ENCODE measurements around the gene SHC1.

The SHC1 gene

DNA sequence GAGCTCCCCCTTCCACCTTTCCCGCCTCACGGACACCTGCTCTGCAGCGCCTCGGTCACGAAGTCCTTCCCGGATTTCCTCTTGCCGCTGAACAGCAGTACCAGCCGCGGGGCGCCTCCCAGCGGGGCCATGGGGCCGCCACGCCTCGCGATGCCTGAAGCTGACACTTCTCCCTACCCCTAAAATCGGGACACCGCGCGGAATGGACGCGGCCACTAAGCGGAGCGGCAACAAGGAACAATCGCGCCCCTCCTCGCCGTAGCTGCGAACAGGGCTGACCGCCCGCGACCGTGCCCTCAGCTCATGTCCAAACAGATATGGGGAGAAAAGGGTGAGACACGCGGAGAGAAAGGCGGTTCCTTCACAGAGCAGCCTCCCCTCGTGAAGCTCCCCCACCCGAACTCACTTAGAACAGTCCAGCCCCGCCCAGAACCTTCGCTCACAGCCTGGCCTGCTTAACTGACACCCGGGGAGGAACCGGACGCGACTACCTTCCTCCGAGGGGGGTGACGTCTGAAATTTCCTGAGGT lies 33.9 kb downstream of the SHC1 start, which contains the start of gene PMVK (continued):
- TF ChIP-seq SP3 (tag by site-specific recombination; IDR thresholded peaks at IDR 0.05), result peak; percentile 87
- peak; percentile 76 for TF ChIP-seq WT1 (tag by site-specific recombination; IDR thresholded peaks at IDR 0.05)
- no peak for TF ChIP-seq ZNF211 (tag by site-specific recombination; IDR thresholded peaks at IDR 0.05; ENCODE audit: low read depth)
- peak; percentile 55; the same call in 1 of the 2 replicates for TF ChIP-seq ZFP37 (tag by site-specific recombination; IDR thresholded peaks at IDR 0.05)
- peak; percentile 57 for TF ChIP-seq SETDB1 (IDR thresholded peaks at IDR 0.05; ENCODE audit: insufficient read length, low read length)
- TF ChIP-seq ZNF24 (tag by site-specific recombination; IDR thresholded peaks at IDR 0.05), result peak; percentile 75
- TF ChIP-seq SALL2 (tag by site-specific recombination; IDR thresholded peaks at IDR 0.05; ENCODE audit: borderline replicate concordance), result no peak
- TF ChIP-seq, protein P1, sequence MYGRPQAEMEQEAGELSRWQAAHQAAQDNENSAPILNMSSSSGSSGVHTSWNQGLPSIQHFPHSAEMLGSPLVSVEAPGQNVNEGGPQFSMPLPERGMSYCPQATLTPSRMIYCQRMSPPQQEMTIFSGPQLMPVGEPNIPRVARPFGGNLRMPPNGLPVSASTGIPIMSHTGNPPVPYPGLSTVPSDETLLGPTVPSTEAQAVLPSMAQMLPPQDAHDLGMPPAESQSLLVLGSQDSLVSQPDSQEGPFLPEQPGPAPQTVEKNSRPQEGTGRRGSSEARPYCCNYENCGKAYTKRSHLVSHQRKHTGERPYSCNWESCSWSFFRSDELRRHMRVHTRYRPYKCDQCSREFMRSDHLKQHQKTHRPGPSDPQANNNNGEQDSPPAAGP (tag by site-specific recombination; IDR thresholded peaks at IDR 0.05), result 0 out of 2 replicates have a peak, but pooled peaks have one; percentile 76
- TF ChIP-seq KLF8 (tag by site-specific recombination; IDR thresholded peaks at IDR 0.05), result 0 out of 2 replicates have a peak, but pooled peaks have one; percentile 80
- TF ChIP-seq ZNF658 (tag by site-specific recombination; IDR thresholded peaks at IDR 0.05), result no peak
- TF ChIP-seq ZNF623 (tag by site-specific recombination; IDR thresholded peaks at IDR 0.05), result peak; percentile 20; the same call in 1 of the 2 replicates
- TF ChIP-seq GLIS2 (tag by site-specific recombination; IDR thresholded peaks at IDR 0.05), result peak; percentile 87
- TF ChIP-seq, protein P2, sequence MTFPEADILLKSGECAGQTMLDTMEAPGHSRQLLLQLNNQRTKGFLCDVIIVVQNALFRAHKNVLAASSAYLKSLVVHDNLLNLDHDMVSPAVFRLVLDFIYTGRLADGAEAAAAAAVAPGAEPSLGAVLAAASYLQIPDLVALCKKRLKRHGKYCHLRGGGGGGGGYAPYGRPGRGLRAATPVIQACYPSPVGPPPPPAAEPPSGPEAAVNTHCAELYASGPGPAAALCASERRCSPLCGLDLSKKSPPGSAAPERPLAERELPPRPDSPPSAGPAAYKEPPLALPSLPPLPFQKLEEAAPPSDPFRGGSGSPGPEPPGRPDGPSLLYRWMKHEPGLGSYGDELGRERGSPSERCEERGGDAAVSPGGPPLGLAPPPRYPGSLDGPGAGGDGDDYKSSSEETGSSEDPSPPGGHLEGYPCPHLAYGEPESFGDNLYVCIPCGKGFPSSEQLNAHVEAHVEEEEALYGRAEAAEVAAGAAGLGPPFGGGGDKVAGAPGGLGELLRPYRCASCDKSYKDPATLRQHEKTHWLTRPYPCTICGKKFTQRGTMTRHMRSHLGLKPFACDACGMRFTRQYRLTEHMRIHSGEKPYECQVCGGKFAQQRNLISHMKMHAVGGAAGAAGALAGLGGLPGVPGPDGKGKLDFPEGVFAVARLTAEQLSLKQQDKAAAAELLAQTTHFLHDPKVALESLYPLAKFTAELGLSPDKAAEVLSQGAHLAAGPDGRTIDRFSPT (tag by site-specific recombination; IDR thresholded peaks at IDR 0.05), result peak; percentile 48; the same call in 1 of the 2 replicates
- TF ChIP-seq ZNF629 (tag by site-specific recombination; IDR thresholded peaks at IDR 0.05), result no peak
- peak; percentile 70; the same call in 1 of the 2 replicates for TF ChIP-seq TCF7L2 (IDR thresholded peaks at IDR 0.05; ENCODE audit: borderline replicate concordance, low read depth, low read length)
- peak; percentile 94 for TF ChIP-seq ZBTB8A (tag by site-specific recombination; IDR thresholded peaks at IDR 0.05)
- TF ChIP-seq ZNF654 (tag by site-specific recombination; IDR thresholded peaks at IDR 0.05; ENCODE audit: low read depth), result no peak
- TF ChIP-seq, protein P3, sequence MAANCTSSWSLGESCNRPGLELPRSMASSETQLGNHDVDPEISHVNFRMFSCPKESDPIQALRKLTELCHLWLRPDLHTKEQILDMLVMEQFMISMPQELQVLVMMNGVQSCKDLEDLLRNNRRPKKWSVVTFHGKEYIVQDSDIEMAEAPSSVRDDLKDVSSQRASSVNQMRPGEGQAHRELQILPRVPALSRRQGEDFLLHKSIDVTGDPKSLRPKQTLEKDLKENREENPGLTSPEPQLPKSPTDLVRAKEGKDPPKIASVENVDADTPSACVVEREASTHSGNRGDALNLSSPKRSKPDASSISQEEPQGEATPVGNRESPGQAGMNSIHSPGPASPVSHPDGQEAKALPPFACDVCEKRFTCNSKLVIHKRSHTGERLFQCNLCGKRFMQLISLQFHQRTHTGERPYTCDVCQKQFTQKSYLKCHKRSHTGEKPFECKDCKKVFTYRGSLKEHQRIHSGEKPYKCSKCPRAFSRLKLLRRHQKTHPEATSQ (tag by site-specific recombination; IDR thresholded peaks at IDR 0.05), result peak; percentile 83
- TF ChIP-seq YY1 (tag by site-specific recombination; IDR thresholded peaks at IDR 0.05), result peak; percentile 58; the same call in 1 of the 2 replicates
- TF ChIP-seq ZNF600 (tag by site-specific recombination; IDR thresholded peaks at IDR 0.05), result peak; percentile 96
- no peak; the same call in 1 of the 2 replicates for TF ChIP-seq ZNF707 (tag by site-specific recombination; IDR thresholded peaks at IDR 0.05)
- TF ChIP-seq, protein P4, sequence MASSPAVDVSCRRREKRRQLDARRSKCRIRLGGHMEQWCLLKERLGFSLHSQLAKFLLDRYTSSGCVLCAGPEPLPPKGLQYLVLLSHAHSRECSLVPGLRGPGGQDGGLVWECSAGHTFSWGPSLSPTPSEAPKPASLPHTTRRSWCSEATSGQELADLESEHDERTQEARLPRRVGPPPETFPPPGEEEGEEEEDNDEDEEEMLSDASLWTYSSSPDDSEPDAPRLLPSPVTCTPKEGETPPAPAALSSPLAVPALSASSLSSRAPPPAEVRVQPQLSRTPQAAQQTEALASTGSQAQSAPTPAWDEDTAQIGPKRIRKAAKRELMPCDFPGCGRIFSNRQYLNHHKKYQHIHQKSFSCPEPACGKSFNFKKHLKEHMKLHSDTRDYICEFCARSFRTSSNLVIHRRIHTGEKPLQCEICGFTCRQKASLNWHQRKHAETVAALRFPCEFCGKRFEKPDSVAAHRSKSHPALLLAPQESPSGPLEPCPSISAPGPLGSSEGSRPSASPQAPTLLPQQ (tag by site-specific recombination; IDR thresholded peaks at IDR 0.05), result peak; percentile 100
- TF ChIP-seq, protein P5, sequence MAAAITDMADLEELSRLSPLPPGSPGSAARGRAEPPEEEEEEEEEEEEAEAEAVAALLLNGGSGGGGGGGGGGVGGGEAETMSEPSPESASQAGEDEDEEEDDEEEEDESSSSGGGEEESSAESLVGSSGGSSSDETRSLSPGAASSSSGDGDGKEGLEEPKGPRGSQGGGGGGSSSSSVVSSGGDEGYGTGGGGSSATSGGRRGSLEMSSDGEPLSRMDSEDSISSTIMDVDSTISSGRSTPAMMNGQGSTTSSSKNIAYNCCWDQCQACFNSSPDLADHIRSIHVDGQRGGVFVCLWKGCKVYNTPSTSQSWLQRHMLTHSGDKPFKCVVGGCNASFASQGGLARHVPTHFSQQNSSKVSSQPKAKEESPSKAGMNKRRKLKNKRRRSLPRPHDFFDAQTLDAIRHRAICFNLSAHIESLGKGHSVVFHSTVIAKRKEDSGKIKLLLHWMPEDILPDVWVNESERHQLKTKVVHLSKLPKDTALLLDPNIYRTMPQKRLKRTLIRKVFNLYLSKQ (tag by site-specific recombination; IDR thresholded peaks at IDR 0.05; ENCODE audit: borderline replicate concordance), result no peak
- 0 out of 2 replicates have a peak, but pooled peaks have one; percentile 24 for TF ChIP-seq ZNF10 (tag by site-specific recombination; IDR thresholded peaks at IDR 0.05)
- peak; percentile 86; the same call in 1 of the 2 replicates for TF ChIP-seq ZNF610 (tag by site-specific recombination; IDR thresholded peaks at IDR 0.05; ENCODE audit: borderline replicate concordance)
- TF ChIP-seq ZNF175 (tag by site-specific recombination; IDR thresholded peaks at IDR 0.05), result no peak
- TF ChIP-seq, protein P6, sequence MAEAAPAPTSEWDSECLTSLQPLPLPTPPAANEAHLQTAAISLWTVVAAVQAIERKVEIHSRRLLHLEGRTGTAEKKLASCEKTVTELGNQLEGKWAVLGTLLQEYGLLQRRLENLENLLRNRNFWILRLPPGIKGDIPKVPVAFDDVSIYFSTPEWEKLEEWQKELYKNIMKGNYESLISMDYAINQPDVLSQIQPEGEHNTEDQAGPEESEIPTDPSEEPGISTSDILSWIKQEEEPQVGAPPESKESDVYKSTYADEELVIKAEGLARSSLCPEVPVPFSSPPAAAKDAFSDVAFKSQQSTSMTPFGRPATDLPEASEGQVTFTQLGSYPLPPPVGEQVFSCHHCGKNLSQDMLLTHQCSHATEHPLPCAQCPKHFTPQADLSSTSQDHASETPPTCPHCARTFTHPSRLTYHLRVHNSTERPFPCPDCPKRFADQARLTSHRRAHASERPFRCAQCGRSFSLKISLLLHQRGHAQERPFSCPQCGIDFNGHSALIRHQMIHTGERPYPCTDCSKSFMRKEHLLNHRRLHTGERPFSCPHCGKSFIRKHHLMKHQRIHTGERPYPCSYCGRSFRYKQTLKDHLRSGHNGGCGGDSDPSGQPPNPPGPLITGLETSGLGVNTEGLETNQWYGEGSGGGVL (tag by site-specific recombination; IDR thresholded peaks at IDR 0.05), result peak; percentile 70
- TF ChIP-seq ZNF335 (tag by site-specific recombination; conservative IDR thresholded peaks at IDR 0.05), result peak; percentile 83
- TF ChIP-seq SP7 (tag by site-specific recombination; IDR thresholded peaks at IDR 0.05), result peak; percentile 85
- peak; percentile 40 for TF ChIP-seq GLIS1 (tag by site-specific recombination; IDR thresholded peaks at IDR 0.05)
- TF ChIP-seq, protein P7, sequence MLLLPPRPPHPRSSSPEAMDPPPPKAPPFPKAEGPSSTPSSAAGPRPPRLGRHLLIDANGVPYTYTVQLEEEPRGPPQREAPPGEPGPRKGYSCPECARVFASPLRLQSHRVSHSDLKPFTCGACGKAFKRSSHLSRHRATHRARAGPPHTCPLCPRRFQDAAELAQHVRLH (tag by site-specific recombination; IDR thresholded peaks at IDR 0.05), result peak; percentile 85

Data from HEK293 (cell line).